SH-SY5Y (cell line): ENCODE data around the gene ADGRA1.

Source experiments
- GATA2 ChIP-seq: IDR thresholded peaks from 2 replicates; pipeline ENCODE4 v1.6.1; 2011; ENCODE audit warnings: mild to moderate bottlenecking, low read depth, low read length
- GATA3 ChIP-seq: IDR thresholded peaks from 2 replicates; pipeline ENCODE4 v1.6.1; 2011; ENCODE audit warnings: low read depth, mild to moderate bottlenecking, low read length, moderate library complexity

Gene ADGRA1

DNA sequence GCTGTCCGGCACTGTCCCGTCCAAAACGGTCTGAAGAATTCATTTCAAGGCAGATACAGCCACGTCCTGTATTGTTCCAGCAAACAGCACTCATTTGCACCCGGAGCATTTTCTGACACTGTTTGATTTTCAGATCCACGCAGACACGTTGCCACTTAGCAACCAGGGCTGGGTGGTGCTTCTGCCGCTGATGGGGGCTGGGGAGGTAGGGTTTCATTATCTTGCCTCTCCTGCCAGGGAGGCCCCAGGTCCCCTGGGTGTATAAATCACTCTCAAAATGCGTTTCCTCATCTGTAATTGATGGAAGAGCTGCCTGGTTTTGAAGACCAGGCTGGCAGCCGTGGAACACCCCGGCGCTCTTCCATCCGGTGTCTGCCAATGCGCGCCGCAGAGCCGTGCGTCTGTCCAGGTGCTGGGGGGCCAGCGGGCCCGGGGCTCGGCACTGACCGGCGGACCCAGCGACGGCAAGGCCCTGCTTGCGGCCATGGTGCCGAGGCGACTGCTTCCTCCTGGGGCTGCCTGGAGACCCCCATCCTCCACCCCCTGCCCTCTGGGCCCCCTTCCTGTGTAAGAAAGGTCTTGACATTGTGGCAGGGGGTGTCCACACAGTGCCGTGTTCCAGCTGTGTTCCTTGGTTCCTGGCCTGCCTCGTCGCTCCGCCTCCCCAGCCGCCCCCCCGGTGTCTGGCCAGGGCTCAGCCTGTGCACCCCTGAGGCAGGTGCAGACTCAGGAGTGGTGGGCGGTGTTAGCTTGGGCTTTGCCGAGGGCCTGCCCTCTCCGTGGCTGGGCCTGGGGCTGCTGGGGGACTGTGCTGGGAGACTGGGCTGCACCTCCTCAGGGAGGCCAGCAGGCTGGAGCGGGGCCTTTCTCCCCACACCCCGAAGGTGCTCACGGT lies 16.6 kb downstream of the ADGRA1 start:
- TF ChIP-seq GATA2 (no peak), GATA3 (no peak)

DNA sequence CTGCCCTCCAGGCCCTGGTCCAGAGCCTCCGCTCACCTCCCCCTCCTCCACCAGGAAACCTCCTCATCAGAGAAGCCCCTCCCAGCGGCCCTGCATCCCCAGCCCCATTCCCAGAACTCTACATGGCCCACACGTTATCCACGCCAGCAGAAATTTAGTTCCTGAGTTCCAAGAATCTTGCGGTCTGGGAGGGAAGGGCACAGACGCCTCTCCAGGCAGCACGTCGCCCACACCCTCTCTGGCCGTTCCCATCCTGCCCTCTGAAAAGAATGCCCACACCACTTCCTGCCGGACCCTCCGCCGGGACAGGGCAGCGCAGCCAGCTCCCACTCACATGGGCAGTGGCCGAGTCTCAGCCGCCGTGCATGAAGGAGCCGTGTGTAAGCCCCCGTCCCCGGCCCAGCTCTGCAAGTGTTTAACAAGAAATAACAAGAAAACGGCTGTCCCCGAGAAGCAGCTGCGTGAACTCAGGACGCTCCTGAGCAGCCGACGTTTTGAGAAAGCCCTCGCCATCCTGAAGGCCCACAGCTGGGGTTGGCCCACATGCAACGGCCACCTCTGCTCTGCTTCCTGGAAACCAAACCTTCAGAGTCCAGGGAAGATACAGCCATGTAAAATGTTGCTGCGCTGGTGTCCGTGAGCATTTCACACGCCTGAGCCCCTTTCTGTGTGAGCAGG lies 17.4 kb downstream of the ADGRA1 start:
- TF ChIP-seq GATA3 (no peak), GATA2 (no peak)

DNA sequence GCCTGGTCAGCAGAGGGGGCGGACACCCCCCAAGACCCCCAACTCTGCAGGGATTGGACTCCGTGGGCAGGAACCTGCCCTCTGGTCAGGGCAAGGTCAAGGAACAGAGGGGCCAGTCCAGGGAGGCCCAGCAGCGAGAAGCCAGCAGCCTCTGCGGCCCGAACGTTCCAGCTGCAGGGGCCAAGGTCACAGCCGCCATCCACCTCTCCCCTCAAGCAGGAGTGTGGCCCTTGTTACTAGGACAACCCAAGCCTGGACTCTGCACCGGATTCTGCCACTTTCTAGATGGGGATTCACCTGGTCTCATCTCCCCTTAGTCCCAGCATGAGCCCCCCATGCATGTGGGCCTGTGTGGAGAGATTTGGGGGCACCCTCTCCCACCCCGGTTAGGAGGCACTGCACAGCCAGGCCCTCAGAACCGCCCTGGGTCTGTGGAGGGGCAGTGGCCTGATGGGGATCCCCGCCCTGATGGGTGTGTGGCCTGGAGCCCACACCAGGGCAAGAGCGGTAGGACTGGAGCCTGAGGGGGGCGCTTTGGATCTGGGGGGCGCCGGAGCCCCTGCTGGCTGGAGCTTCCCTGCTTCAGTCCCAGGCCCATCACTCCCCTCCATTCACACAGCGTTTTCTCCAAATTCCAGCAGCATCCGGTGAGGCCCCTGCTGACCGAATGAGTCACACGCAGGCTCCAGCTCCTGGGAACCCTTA lies 18.1 kb downstream of the ADGRA1 start:
- TF ChIP-seq GATA2 (no peak), GATA3 (no peak)

DNA sequence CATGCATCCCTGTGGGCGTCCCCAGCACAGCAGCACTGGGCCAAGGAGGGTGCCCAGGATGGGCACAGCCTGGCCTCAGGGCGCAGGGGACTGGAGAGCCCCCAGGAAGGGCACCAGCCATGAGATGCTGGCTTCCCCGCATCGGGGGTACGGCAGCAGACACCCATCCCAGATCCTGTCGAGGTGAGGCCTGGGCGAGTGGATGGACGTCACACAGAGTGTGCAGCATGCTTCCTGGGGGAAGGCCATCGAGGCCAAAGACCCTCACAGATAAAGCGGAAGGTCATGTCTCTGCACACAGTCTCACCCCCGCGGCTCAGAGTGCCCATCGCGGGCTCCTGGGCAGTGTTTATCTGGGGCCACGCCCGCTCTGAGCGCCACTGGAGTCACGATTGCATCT lies 18.8 kb downstream of the ADGRA1 start:
- TF ChIP-seq GATA3 (no peak), GATA2 (no peak)

DNA sequence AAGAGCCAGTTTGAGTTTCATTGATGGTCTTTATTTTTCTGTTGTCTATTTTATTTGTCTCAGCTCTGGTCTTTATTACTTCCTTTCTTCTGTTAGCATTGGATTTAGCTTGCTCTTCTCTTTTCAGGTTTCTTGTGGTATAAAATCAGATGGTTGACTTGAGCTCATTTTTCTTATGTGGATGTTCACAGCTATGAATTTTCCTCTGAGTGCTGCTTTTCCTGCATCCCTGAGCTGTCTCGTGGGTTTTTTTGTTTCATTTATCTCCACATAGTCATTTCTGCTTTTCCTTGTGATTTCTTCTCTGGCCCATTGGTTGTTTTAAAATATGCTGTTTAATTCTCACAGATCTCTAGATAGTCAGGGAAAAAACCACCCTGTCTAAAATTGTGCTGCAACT lies 19.7 kb downstream of the ADGRA1 start:
- TF ChIP-seq GATA2 (no peak), GATA3 (no peak)

DNA sequence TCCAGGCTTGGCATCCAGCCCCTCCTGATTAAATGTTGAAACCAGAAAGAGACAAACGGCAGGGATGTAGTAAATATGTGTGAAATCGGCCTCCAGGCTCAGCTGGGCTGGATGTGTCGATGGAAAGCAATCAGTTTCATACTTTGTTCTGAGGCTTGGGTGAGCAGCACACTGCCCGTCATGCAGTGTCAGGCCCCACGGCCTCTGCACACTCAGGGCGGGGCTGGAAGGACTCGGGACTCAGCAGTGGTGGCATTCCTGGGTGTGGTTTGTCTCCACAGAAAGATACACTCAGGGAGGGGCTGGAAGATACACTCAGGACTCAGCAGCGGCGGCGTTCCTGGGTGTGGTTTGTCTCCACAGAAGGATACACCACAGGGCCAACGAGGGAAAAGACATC lies 22.0 kb downstream of the ADGRA1 start:
- TF ChIP-seq GATA3 (no peak), GATA2 (no peak)

DNA sequence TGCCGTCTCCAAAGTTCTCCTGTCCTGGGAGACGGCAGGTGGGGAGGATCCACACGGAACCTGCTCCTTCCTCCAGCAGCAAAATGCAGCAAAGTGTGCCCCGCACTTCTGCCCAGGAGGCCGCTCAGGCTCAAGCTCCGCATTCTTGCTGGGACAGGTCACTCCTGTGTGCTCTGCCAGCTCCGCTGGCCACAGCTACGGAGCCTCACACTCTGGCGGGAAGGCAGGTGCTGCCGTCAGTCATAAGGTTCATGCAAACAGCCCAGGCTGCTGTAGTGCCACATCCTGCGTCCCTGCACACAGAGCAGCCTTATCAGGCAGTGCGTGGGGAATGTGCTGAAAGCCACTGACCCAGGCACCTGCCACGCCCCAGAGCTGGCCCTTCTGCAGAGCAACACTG lies 22.4 kb downstream of the ADGRA1 start:
- TF ChIP-seq GATA3 (no peak), GATA2 (no peak)

DNA sequence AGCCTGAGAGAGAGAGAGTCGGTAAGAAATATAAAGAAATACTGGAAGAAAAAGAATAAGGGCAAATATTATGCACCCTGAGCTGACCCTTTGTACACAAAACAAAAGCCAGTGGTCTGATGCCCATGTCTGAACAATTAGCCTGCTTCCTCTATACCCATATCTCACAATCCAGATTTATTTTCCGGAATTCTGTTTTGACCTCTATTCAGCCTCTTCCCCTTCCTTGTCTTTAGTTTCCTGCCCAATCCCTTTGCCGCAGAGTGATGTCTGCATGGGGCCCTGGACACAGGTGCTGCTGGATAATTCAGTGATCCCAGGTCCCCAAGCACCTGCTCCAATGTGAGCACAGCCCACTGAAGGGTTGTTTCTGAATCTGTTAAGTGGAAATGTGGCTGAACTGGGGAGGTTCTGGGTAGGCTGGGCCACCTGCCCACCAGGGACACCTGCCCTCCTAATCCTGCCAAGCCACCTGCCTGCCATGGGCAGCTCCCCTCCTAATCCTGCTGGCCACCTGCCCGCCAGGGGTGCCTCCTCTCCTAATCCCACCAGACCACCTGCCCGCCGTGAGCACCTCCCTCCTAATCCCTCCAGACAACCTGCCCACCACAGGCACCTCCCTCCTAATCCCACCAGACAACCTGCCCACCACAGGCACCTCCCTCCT lies 23.0 kb downstream of the ADGRA1 start:
- no peak for TF ChIP-seq GATA2
- TF ChIP-seq GATA3: no peak

DNA sequence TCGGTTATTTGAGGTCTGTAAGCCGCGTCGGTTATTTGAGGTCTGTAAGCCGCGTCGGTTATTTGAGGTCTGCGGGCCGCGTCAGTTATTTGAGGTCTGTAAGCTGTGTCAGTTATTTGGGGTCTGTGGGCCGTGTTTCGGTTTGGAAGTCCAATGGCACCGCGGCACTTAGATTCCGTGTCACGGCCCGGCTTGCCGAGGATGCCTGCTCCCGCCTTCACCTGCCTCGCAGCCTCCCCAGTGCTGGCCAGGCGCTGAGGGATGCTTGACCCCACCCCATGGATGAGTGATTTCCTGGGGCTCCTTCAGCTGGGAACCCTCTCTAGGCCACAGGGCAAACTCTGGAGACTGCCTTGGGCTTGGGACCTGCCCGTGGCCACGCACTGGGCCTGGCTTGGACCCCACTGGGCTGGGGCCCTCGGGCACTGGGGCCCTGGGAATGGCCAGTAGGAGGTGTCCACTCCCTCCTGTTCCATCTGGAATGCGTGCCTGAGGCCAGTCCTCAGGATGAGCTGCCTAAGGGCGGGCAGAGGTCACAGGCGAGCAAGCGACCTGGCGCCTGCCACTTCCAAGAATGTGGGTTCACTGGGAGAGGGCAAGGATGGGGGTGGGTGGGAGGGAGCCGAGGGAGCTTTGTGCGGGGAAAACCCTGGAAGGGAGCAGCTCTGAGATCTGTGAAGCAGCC lies 25.6 kb downstream of the ADGRA1 start:
- TF ChIP-seq GATA2 (no peak), GATA3 (no peak)

DNA sequence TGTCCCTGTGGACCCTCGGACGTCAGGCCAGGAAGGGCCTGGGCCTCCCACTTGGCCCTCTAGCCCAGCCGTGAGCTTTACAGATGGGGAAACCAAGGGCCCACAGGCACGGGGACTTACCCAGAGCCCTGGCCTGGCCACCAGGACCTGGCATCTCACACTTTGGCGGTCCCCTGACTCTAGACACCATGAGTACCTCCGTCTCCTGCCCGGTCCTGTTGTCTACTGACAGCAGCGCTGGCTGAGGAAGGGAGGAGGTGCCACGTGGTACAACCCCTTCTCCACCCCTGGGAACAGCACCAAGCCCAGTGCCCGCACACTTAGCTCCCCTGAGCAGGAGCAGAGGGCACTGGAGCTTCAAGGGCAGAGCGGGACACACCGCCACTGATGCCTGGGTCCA lies 26.1 kb downstream of the ADGRA1 start:
- TF ChIP-seq GATA2 (no peak), GATA3 (no peak)

DNA sequence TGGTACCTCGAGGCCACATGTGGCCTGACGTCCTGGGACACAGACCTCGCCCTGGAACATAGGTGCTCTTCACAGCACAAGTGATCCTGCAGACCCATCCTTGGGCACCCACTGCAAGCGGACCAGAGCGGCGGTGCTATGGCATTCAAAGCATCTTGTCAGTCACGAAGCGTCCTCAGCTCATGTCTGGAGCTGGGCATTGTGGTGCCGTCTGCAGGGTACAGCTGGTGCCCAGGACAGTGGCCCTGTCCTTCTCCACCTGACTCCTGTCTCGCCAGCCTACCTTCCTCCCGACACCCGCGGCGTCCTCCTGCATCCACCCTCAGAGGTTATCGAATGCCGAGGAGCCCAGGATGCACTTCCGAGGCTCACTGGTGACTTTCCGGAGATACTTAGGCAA lies 26.5 kb downstream of the ADGRA1 start:
- TF ChIP-seq GATA2: no peak
- no peak for TF ChIP-seq GATA3

DNA sequence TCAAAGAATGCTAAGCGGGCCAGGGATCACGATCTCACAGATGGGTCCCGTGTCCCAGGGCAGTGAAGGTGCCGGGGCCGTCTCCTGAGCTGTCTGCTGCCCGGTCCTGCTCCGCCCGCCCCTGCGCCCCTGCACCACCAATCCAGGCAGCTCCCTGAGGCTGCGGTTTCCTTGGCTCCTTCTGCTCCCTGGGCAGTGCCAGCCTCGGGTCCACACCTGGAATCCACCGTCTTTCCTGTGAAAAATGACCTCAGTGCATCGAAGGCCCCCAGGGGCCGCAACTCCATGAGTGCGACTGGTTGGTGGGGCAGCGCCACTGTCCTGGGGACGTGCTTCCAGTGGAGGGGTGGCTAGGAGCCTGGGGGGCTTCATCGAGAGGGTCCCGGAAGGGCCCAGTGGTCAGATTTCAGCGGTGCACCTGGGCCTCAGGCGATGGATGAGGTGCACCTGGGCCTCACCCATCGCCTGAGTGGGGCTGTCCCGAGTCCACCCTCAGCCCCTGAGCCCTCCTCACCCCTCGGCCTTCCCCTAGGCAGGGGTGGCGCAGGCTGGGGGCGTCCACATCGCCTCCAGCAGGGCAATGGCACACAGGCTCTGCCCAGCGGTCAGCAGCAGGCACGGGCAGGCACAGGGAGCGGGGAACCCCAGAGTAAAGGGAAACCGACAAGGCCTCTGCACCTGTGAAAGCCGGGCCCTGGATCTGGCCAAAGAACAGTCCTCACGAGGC lies 27.2 kb downstream of the ADGRA1 start:
- TF ChIP-seq GATA3 (no peak), GATA2 (no peak)

DNA sequence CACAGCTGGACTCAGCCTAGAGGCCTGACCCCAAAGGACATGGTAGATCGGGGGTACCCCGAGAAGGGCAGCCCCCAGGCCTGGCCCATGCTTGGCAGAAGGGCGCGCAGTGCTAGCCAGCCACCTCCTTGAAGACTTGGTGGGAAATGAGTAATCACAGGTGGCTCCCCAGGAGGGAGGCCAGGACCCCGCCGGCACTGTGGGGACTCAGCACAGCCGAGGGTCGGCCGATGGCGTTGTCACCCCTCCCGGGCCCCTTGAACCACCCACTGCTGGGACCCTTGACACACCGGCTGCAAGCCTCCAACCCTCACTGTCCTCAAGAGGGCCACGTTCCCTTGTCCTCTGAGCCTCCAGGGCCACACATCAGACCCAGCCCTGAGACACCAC lies 27.7 kb downstream of the ADGRA1 start:
- TF ChIP-seq GATA3 (no peak), GATA2 (no peak)
